ENCODE measurements around the gene PBX1. TPM values are rescaled to one million over a fixed set of nuclear protein-coding genes. Genes with fewer than 3 reads are reported as not detected.

PBX1 gene
- total RNA-seq, 2 donors from 2014 or later, result 33.3 to 37.4 TPM

DNA sequence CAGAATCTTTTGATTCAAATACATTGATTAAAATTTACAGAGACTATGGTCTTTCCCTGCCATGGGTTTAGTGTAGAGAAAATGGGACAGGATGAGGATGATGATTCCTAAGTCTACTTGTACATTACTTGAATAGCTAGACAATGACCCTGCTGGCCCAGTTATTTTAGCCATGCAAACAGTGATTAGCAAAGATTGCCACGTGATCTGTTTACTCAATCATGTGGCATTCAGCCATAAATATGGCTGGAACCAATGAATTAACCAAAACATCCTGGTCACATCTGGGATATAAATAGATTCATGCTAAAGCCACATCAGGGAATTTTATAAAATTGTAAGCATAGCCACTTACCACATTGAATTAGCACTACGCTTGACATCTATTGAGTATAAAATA lies 167.3 kb downstream of the PBX1 start:
- H3K27me3 ChIP-seq, result no peaks in the 10 kb centered on the region
- H3K4me1 ChIP-seq, result peaks cover 0 to 59% of the 10 kb centered on the region in 2 donors
- no peaks in the 10 kb centered on the region for H3K9me3 ChIP-seq
- no peak for DNase-seq (ENCODE audit: low spot score)
- H3K27ac ChIP-seq, result peak overlapping the region in 1 of 2 donors; percentile 19
- no peak overlapping the region for H3K4me3 ChIP-seq
- no peaks in the 10 kb centered on the region for H3K36me3 ChIP-seq
- TF ChIP-seq CTCF (IDR thresholded peaks at IDR 0.05), result no peak

GRCh38 chr1:164728719-164729118 lies 169.7 kb downstream of the PBX1 start:
- H3K4me3 ChIP-seq, result no peak overlapping the region
- DNase-seq (ENCODE audit: low spot score), result no peak
- H3K27me3 ChIP-seq, result no peaks in the 10 kb centered on the region
- no peak for TF ChIP-seq CTCF (IDR thresholded peaks at IDR 0.05)
- no peaks in the 10 kb centered on the region for H3K9me3 ChIP-seq
- H3K36me3 ChIP-seq, result no peaks in the 10 kb centered on the region
- H3K27ac ChIP-seq, result no peak overlapping the region
- H3K4me1 ChIP-seq, result peaks cover 0 to 53% of the 10 kb centered on the region in 2 donors

DNA sequence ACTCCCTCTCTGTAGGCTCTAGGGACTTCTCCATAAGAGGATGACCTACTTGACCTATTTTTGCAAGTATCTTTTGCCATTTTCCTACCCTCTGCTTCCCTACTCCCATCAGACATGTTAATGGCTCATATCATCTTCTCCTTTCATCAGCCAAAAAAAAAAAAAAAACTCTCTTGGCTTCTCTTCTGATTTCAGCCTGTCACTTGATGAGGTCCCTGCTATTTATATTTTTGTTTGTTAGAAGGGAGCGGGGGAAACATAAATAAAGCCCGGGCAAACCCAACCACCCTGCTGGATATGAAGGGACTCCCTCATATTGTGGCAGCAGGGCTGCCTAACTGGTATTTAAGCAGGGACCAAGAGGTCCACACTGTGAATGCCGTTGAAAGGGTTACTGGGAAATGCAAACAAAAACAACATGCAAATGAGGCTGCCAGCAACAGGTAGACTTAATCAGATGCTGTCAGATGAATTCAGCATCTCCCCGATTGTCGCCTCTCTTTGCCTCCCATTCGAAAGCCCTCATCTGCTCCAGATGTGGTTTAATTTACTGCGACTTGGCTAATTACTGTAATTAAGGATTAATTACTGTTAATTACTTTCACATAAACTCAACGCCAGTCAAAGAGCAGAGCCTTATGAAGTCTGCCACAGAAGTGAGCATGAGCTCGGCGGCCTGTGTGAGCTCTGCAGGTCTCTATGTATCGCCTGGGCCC lies 172.3 kb downstream of the PBX1 start:
- H3K4me1 ChIP-seq, result peaks cover 0 to 42% of the 10 kb centered on the region in 2 donors
- no peaks in the 10 kb centered on the region for H3K27me3 ChIP-seq
- H3K9me3 ChIP-seq, result no peaks in the 10 kb centered on the region
- H3K4me3 ChIP-seq, result no peak overlapping the region
- H3K27ac ChIP-seq, result peak overlapping the region; percentile 17 to 25
- H3K36me3 ChIP-seq, result no peaks in the 10 kb centered on the region
- no peak for DNase-seq (ENCODE audit: low spot score)
- no peak for TF ChIP-seq CTCF (IDR thresholded peaks at IDR 0.05)

- no peak overlapping the region for H3K27ac ChIP-seq
- peaks cover 0 to 37% of the 10 kb centered on the region in 2 donors for H3K4me1 ChIP-seq
- no peaks in the 10 kb centered on the region for H3K27me3 ChIP-seq
- no peak overlapping the region for H3K4me3 ChIP-seq
- no peaks in the 10 kb centered on the region for H3K9me3 ChIP-seq
- no peak for TF ChIP-seq CTCF (IDR thresholded peaks at IDR 0.05)
- no peak for DNase-seq (ENCODE audit: low spot score)
- H3K36me3 ChIP-seq, result no peaks in the 10 kb centered on the region
These were observed 174.1 kb downstream of the PBX1 start for GRCh38 chr1:164733070-164733469.

DNA sequence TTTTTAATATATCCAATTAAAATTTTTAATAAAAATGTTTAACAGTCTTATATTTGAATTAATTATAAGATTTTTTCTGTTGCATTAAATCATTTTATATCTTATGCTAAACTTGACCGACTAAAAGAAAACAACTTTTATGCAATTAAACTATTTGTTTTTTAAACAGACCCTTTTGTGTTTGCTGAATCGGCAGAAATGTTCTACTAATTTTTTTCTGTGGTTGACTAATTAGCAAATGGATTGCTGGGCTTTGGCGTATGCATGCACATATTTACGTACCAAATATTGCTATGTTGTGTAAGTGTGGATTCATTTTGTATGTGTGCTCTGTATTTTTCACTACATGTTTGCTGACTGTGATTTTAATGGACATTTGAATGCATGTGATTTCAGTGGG lies 174.8 kb downstream of the PBX1 start:
- TF ChIP-seq CTCF (IDR thresholded peaks at IDR 0.05), result no peak
- H3K4me1 ChIP-seq, result peaks cover 0 to 36% of the 10 kb centered on the region in 2 donors
- no peak for DNase-seq (ENCODE audit: low spot score)

More for the DNA sequence above, 174.8 kb downstream of the PBX1 start:
- no peaks in the 10 kb centered on the region for H3K36me3 ChIP-seq
- no peak overlapping the region for H3K27ac ChIP-seq
- no peak overlapping the region for H3K4me3 ChIP-seq
- H3K27me3 ChIP-seq, result no peaks in the 10 kb centered on the region
- no peaks in the 10 kb centered on the region for H3K9me3 ChIP-seq
